ENCODE results near the gene ACSF3.
"Not testable (repeated sequence)": the region's sequence is repeated elsewhere in the genome, so short reads cannot be mapped to it uniquely, and the experiment has no call there.

Gene ACSF3

GRCh38 chr16:89054714-89055113 lies 38.9 kb upstream of the ACSF3 start:
- no peak for DNase-seq
- in situ Hi-C loops (cut with MboI; ENCODE audit: low pct_unique_long_range_greater_than_20kb, low sequenced_read_pairs) = no loop called here

- in situ Hi-C loops (cut with MboI; ENCODE audit: low pct_unique_long_range_greater_than_20kb, low sequenced_read_pairs) = no loop called here
- DNase-seq = no peak
Measured at GRCh38 chr16:89055313-89055712, 38.3 kb upstream of the ACSF3 start.

DNA sequence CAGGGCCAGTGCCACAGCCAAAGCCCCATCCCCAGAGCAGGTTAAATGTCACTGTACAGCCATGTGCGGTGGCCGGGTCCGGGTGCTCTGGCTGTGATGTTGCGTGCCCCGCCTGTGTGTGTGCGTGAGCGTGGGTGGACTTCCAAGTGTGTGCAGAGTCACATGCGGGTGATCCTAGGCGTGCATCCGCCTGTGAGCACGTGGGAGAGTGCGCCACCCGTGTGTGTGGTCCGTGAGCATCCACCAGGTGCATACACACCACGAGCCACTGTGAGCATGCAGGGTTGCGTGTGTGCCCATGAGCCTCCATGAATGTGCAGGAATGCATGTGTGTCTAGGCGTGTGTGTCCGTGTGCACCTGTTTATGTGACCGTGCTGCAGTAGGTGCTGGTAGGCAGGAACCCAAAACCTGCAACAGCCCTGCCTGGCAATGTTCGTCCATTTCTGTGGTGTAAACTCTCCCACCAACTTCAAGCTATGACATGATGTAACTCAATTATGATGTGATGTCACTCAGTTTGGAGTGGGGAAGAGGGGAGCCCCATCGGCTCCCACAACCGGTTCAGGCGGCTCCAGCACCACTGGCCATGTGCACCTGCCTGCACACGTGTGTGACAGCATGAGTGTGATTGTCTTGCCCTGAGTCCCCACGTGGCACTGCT lies 37.6 kb upstream of the ACSF3 start:
- in situ Hi-C loops (cut with MboI; ENCODE audit: low pct_unique_long_range_greater_than_20kb, low sequenced_read_pairs) = no loop called here
- DNase-seq = no peak

DNA sequence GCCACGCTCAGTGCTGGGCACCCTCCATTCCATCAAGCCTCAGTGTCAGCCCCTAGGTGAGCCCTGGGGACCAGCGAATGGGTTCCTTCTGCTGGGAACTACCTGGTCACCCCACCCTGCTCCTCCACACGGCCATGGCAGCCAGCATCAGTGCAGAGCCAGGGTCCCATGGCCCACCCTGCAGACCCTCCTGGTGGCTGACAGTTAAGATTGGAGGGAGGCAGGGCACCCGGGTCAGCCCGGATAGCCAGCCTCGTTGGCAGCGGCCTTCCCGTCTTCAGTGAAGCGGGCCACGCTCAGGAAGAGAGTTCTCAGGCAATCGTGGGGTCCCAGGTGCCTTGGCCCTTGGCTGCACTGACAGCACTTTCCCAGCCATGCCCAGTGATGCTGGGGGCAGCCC lies 37.1 kb upstream of the ACSF3 start:
- DNase-seq = no peak

DNA sequence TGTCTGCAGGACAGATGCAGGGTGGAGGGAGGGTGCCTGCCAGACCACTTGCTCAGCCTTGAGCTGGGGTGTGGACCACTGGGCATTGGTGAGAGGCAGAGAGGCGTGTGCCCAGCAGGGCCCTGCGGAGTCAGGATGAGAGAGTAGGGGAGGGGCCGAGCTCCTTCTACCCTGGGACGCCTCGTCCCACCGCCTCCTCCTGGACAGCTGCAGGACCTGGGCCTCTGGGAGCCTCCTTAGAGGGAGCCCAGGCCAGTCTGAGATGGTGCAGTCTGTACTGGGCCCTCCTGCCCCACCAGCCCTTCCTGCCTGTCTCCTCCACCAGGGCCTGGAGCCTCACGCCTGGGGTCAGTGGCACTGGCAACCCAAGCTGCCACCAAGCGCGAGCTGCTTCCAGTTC lies 35.9 kb upstream of the ACSF3 start:
- no peak for DNase-seq
- in situ Hi-C loops (cut with MboI; ENCODE audit: low pct_unique_long_range_greater_than_20kb, low sequenced_read_pairs) = no loop called here

More for the DNA sequence above, 37.1 kb upstream of the ACSF3 start:
- in situ Hi-C loops (cut with MboI; ENCODE audit: low pct_unique_long_range_greater_than_20kb, low sequenced_read_pairs) = no loop called here

DNA sequence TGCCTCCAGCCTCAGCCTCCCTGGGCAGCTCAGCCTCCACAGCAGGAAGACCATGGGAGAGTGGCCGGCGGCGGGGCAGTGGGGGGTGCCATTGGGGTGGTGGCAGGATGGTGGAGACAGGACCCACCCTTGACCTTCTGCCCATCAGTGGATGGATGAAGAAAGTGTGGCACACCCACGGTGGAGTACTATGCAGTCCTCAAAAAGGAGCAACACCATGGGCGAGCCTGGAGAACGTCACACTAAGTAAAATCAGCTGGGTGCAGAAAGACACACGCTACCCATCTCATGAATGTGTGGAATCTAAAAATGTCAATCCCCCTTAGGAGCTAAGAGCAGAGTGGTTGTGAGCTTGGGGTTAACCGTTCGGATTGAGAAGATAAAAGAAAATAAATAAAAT lies 34.8 kb upstream of the ACSF3 start:
- in situ Hi-C loops (cut with MboI; ENCODE audit: low pct_unique_long_range_greater_than_20kb, low sequenced_read_pairs) = no loop called here
- DNase-seq = no peak

- DNase-seq = no peak
- in situ Hi-C loops (cut with MboI; ENCODE audit: low pct_unique_long_range_greater_than_20kb, low sequenced_read_pairs) = no loop called here
Measured at GRCh38 chr16:89060207-89060794, 33.4 kb upstream of the ACSF3 start.

- in situ Hi-C loops (cut with MboI; ENCODE audit: low pct_unique_long_range_greater_than_20kb, low sequenced_read_pairs) = no loop called here
- no peak for DNase-seq
Measured at GRCh38 chr16:89061086-89061485, 32.6 kb upstream of the ACSF3 start.

- in situ Hi-C loops (cut with MboI; ENCODE audit: low pct_unique_long_range_greater_than_20kb, low sequenced_read_pairs) = no loop called here
- DNase-seq = no peak
Measured at GRCh38 chr16:89061590-89062380, 31.9 kb upstream of the ACSF3 start.

GRCh38 chr16:89062389-89063345 lies 31.0 kb upstream of the ACSF3 start:
- in situ Hi-C loops (cut with MboI; ENCODE audit: low pct_unique_long_range_greater_than_20kb, low sequenced_read_pairs) = no loop called here
- DNase-seq = no peak

DNA sequence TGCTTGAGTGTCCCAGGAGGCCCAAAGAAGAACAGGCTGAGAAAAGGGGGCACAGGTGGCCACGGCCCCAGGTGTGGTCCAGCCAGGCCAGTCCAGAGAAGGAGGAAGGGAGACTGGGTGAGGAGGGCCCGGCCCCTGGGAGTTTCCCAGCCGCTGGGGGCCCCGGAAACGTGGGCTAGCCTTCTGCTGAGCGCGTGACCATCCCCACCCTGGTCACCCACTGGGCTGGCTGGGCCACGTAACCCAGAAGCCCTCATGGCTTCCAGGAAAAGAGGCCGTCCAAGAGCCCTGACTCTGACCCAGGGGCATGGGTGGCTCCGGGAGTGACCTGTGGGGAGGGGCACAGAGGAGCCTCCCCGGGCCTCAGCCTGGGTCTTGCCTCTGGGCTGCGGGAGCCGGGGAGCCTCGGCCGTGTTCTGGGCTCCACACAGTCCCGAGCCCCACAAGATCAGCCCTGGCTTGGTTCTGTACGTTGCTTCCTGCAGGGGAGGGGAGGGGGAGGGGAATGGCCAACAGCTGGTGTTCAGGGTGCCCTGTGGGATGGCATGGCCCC lies 29.8 kb upstream of the ACSF3 start:
- DNase-seq = no peak
- in situ Hi-C loops (cut with MboI; ENCODE audit: low pct_unique_long_range_greater_than_20kb, low sequenced_read_pairs) = no loop called here

DNA sequence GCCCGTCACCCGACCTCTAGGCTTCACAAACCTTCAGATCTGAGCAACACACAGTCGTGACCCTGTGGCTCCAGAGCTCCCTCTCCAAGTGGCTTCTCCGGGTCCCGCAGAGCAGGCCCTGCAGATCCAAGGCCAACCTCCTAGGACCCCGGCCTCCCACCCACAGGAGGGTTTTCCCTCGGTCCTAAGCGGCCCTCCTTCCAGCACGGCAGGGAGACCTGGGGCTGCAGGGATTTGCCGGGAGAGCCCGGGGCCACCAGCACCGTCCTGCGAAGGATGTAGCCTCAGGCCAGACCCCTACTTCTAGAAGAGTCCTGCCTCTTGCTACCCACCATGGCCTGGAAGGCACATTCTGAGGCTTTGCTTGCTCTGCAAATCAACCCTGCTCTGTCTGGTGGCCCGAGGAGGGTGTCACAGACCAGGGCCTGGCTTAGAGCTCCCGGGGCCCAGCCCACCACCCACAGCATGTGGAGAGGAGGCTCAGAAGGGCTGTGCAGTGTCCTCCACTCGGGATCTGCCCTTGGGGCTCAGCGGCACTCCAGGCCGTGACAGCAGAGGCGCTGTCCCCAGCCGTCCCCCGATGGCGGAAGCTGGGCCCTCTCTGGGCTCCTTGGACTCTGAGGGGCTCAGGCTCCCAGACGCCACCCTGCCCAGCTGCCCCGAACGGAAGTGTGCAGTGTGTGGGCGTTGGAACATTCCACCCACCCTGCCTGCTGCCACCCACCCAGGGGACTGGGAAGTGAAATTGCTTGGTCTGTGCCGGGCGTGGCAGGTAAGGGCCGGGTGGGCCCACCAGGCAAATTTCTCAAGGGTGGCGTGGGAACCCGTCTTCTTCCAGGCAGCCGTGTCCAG lies 28.8 kb upstream of the ACSF3 start:
- no peak for DNase-seq
- in situ Hi-C loops (cut with MboI; ENCODE audit: low pct_unique_long_range_greater_than_20kb, low sequenced_read_pairs) = no loop called here

- in situ Hi-C loops (cut with MboI; ENCODE audit: low pct_unique_long_range_greater_than_20kb, low sequenced_read_pairs) = no loop called here
- DNase-seq = no peak
Measured at GRCh38 chr16:89065458-89065822, 28.2 kb upstream of the ACSF3 start.

DNA sequence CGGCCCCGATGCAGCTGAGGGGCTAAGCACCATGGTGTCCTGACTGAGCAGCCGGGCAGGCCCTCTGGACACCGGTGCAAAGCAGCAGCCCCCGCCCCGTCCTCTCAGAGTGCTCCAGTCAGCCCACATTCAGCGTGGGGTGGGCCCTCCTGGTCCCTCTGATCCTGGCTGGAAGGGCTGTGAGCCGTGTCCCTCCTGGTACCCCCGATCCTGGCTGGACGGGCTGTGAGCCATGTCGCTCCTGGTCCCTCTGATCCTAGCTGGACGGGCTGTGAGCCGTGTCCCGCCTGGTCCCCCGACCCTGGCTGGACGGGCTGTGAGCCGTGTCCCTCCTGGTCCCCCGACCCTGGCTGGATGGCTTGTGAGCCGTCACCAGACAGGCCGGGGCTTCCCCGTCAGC lies 26.9 kb upstream of the ACSF3 start:
- in situ Hi-C loops (cut with MboI; ENCODE audit: low pct_unique_long_range_greater_than_20kb, low sequenced_read_pairs) = no loop called here
- no peak for DNase-seq

GRCh38 chr16:89067677-89068443 lies 25.8 kb upstream of the ACSF3 start:
- in situ Hi-C loops (cut with MboI; ENCODE audit: low pct_unique_long_range_greater_than_20kb, low sequenced_read_pairs) = no loop called here
- no peak for DNase-seq

GRCh38 chr16:89068814-89069616 lies 24.6 kb upstream of the ACSF3 start:
- DNase-seq; in situ Hi-C loops (cut with MboI; ENCODE audit: low pct_unique_long_range_greater_than_20kb, low sequenced_read_pairs): not testable (repeated sequence)

DNA sequence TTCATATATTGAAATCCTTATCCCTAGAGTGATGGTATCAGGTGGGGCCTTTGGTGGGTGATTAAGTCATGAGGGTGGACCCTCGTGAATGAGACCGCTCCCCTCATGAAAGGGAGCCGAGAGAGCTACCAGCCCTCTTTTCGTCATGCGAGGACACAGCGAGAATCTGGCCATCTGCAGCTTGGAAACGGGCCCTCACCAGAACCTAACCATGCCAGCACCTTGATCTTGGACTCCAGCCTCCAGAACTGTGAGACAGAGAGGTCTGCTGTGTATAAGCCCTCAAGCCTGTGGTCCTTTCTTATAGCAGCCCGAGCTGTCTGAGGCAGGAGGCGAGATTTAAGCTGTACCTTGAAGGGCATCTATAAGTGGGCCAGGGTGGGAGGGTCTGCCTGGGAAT lies 23.7 kb upstream of the ACSF3 start:
- in situ Hi-C loops (cut with MboI; ENCODE audit: low pct_unique_long_range_greater_than_20kb, low sequenced_read_pairs) = no loop called here
- DNase-seq = no peak
